Suprapubic skin (tissue), 4 donors: ENCODE measurements around the gene MYO1E. TPM values are rescaled to one million over a fixed set of nuclear protein-coding genes. Genes with fewer than 3 reads are reported as not detected.

ENCODE experiments used
- DNase-seq, 2 donors: peaks; one replicate each; pipeline ENCODE4 v3.0.0-alpha.2; 2019; ENCODE audit warnings: low spot score in 2 of 2
- H3K27ac ChIP-seq: fragments of 200-600 bp; sonication (generic); one replicate; pipeline ENCODE4 v1.5.1; 2019
- H3K27me3 ChIP-seq: fragments of 200-600 bp; sonication (generic); one replicate; pipeline ENCODE4 v1.5.1; 2019
- H3K36me3 ChIP-seq: fragments of 200-600 bp; sonication (generic); one replicate; pipeline ENCODE4 v1.5.1; 2019
- H3K4me1 ChIP-seq: fragments of 200-600 bp; sonication (generic); one replicate; pipeline ENCODE4 v1.5.1; 2019
- H3K4me3 ChIP-seq: fragments of 200-600 bp; sonication (generic); one replicate; pipeline ENCODE4 v1.5.1; 2019; ENCODE audit warnings: mild to moderate bottlenecking
- H3K9me3 ChIP-seq: fragments of 200-600 bp; sonication (generic); one replicate; pipeline ENCODE4 v1.5.1; 2019
- CTCF ChIP-seq, 2 donors: fragments of 200-600 bp in 1 of 2; fragments of 450-650 bp in 1 of 2; sonication (generic) in 1 of 2; IDR thresholded peaks; one replicate each; pipeline ENCODE4 v1.5.1; 2016 to 2019; ENCODE audit warnings: antibody characterized with exemption in 2 of 2, mild to moderate bottlenecking in 1 of 2, moderate library complexity in 1 of 2
- EP300 ChIP-seq: sonication (generic); formaldehyde crosslinking; IDR thresholded peaks from one replicate; pipeline ENCODE4 v1.6.1; 2017; ENCODE audit warnings: antibody characterized with exemption
- POLR2A ChIP-seq, 2 donors: fragments of 450-650 bp; IDR thresholded peaks; one replicate each; pipeline ENCODE4 v1.6.1; 2017; ENCODE audit warnings: antibody characterized with exemption in 2 of 2, mild to moderate bottlenecking in 2 of 2, moderate library complexity in 2 of 2
- POLR2AphosphoS5 ChIP-seq, 3 donors: sonication (generic); formaldehyde crosslinking; IDR thresholded peaks; one replicate each; pipeline ENCODE4 v1.6.1; 2017; ENCODE audit warnings: antibody characterized with exemption in 3 of 3
- WGBS: methylation state at CpG from one replicate; pipeline ENCODE4 v1.1.5; 2018; 5-methylcytosine and 5-hydroxymethylcytosine counted together
- total RNA-seq, 4 donors: library from RNA; depleted of rRNA; stranded (reverse); fragments of >200 nt; gene quantifications; one replicate each; pipeline ENCODE4 v1.1.0, GENCODE V29; 2016

Gene MYO1E
- total RNA-seq, 4 donors from 2014 or later = 79.7 to 171 (median 144) TPM

GRCh38 chr15:59335207-59335786 lies 37.4 kb downstream of the MYO1E start:
- Histone ChIP-seq H3K27me3 (no peaks in the 10 kb centered on the region), H3K9me3 (no peaks in the 10 kb centered on the region), H3K4me1 (peaks cover 10% of the 10 kb centered on the region), H3K36me3 (no peaks in the 10 kb centered on the region), H3K4me3 (no peak overlapping the region), H3K27ac (no peak overlapping the region)
- no peak for DNase-seq
- 66% methylated on average over 10 of the region's 10 CpGs for WGBS
- TF ChIP-seq POLR2AphosphoS5 (IDR thresholded peaks at IDR 0.05) = no peak
- no peak for TF ChIP-seq EP300
- no peak for TF ChIP-seq CTCF (IDR thresholded peaks at IDR 0.05)

- no peaks in the 10 kb centered on the region for H3K36me3 ChIP-seq
- 91% methylated on average over 3 of the region's 3 CpGs for WGBS
- TF ChIP-seq POLR2AphosphoS5 (IDR thresholded peaks at IDR 0.05) = no peak
- no peak for TF ChIP-seq POLR2A (IDR thresholded peaks at IDR 0.05)
- TF ChIP-seq CTCF (IDR thresholded peaks at IDR 0.05) = no peak
- TF ChIP-seq EP300 = no peak
- no peaks in the 10 kb centered on the region for H3K9me3 ChIP-seq
- no peak overlapping the region for H3K27ac ChIP-seq
- H3K4me1 ChIP-seq = peaks cover 9% of the 10 kb centered on the region
- no peak for DNase-seq
- H3K4me3 ChIP-seq = no peak overlapping the region
- H3K27me3 ChIP-seq = no peaks in the 10 kb centered on the region
Measured at GRCh38 chr15:59334076-59334415, 38.6 kb downstream of the MYO1E start.

GRCh38 chr15:59333401-59334075 lies 39.1 kb downstream of the MYO1E start:
- peaks cover 14% of the 10 kb centered on the region for H3K4me1 ChIP-seq
- H3K9me3 ChIP-seq = no peaks in the 10 kb centered on the region
- no peaks in the 10 kb centered on the region for H3K27me3 ChIP-seq
- H3K27ac ChIP-seq = no peak overlapping the region
- WGBS = 86% methylated on average over 6 of the region's 6 CpGs
- no peak for DNase-seq
- no peak overlapping the region for H3K4me3 ChIP-seq
- no peaks in the 10 kb centered on the region for H3K36me3 ChIP-seq
- TF ChIP-seq POLR2AphosphoS5 (IDR thresholded peaks at IDR 0.05) (no peak), CTCF (IDR thresholded peaks at IDR 0.05) (no peak), POLR2A (IDR thresholded peaks at IDR 0.05) (no peak), EP300 (no peak)

- Histone ChIP-seq H3K4me3 (no peak overlapping the region), H3K36me3 (no peaks in the 10 kb centered on the region), H3K27me3 (no peaks in the 10 kb centered on the region), H3K9me3 (no peaks in the 10 kb centered on the region), H3K4me1 (peaks cover 21% of the 10 kb centered on the region), H3K27ac (no peak overlapping the region)
- WGBS = 91% methylated on average over 5 of the region's 5 CpGs
- no peak for DNase-seq
- TF ChIP-seq EP300 (no peak), POLR2A (IDR thresholded peaks at IDR 0.05) (no peak), CTCF (IDR thresholded peaks at IDR 0.05) (no peak), POLR2AphosphoS5 (IDR thresholded peaks at IDR 0.05) (no peak)
Measured at GRCh38 chr15:59332009-59332408, 40.7 kb downstream of the MYO1E start.

- Histone ChIP-seq H3K27me3 (no peaks in the 10 kb centered on the region), H3K4me1 (peaks cover 25% of the 10 kb centered on the region), H3K27ac (no peak overlapping the region), H3K9me3 (no peaks in the 10 kb centered on the region), H3K4me3 (no peak overlapping the region), H3K36me3 (no peaks in the 10 kb centered on the region)
- no peak for DNase-seq
- 88% methylated on average over 8 of the region's 8 CpGs for WGBS
- TF ChIP-seq POLR2AphosphoS5 (IDR thresholded peaks at IDR 0.05) = no peak
Measured at GRCh38 chr15:59330649-59331048, 42.0 kb downstream of the MYO1E start.
